ENCODE measurements around the gene TRAM2. TPM values are rescaled to one million over a fixed set of nuclear protein-coding genes. Genes with fewer than 3 reads are reported as not detected.

TRAM2 gene
- total RNA-seq, 1 donor from 2014 or later, result 10.3 TPM

DNA sequence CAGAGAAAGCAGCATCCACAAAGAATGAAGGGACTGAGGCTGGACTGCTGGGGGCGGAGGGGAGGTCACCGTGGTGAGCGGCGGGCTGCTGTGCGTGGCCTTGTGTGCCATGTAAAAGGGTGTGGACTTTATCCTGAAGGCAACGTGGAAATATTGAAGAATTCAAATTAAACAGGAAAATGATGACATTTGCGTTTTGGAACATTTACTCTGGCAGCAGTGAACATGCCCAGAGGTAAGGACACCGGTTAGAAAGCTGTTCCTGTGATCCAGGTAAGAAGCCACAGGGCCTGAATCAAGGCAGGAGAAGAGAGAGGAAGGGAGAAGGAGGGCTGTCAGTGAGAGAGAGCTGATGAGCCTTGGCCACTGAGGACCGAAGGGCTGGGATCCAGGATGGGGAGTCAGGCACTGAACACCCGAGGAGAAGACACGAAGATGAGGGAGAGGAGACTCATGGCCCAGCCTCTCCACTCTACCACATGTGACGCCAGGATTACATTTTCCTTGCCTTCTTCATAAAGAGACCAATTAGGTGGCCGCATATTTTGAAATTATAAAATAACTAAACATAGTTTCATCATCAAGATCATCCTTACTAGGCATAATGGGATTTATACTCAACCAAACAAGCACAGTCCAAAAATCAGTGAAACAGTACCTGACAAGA is 58.4 kb downstream of the TRAM2 start:
- intact Hi-C loops (cut with DNase I), result loop anchor here (2.0 to 5.0 kb wide), 2 partner anchors 14 to 34 kb away; no protein-coding TSS in a partner anchor
- DNase-seq (ENCODE audit: low spot score), result no peak

DNA sequence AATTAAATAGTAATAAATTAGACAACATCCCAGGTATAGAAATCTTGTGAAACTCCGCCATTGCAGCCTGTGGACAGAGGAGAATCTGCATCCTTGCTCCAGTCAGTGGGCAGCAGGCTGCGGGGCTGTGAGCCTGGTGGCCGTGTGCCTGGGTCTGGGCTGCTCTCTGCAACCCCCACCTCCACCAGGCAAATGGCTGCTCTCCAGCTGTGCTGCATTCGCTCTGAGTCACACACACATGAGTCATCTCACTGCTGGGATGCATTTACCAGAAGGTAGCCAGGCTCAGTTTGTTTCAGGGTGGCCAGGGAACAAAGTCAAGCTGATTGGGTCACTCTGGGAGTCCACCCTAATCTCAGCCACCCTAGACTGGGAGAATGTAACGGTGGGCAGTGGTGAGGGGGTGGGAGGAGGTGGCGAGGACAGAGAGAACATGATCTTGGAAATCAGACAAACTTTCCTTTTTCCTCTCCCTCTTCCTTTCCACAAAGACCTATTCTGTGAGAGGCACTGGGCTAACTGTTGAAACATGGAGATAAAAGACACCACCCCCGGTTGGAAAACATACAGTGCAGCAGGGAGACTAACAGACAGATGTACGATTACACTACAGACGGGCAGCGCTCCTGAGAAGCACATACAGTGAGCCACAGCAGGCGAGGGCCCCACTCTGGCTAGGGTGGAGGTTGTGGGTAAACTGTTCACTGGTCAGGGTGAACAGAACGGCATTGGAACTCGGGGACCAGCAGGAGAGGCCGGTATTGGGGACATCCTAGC is 59.2 kb downstream of the TRAM2 start:
- intact Hi-C loops (cut with DNase I), result loop anchor here (2.0 to 5.0 kb wide), 2 partner anchors 13 to 35 kb away; no protein-coding TSS in a partner anchor
- DNase-seq (ENCODE audit: low spot score), result peak; percentile 94

- intact Hi-C loops (cut with DNase I), result loop anchor here (5.0 kb wide), 1 partner anchor 35 kb away; no protein-coding TSS in a partner anchor
- DNase-seq (ENCODE audit: low spot score), result no peak
Measured at GRCh38 chr6:52516943-52517342, 59.9 kb downstream of the TRAM2 start.

DNA sequence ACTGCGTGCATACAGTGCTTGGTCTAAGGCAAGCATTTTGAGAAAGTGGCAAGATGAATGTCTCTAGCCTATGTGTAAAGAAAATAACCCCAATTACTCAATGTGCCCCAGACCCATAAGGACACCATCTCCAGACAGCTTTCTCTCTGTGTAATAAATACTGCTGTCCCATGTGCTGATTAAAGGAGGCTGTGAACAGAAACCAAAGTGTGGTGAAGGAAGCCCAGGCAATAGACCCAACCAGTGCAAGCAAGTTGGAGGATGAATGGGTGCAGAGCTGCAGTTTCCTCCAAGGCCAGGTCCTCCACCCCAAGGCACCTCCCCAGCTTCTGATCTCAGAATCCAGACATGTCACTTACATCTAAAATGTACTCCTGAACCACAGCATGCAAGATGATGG is 60.6 kb downstream of the TRAM2 start:
- intact Hi-C loops (cut with DNase I), result loop anchor here (5.0 kb wide), 1 partner anchor 36 kb away; no protein-coding TSS in a partner anchor
- no peak for DNase-seq (ENCODE audit: low spot score)

DNA sequence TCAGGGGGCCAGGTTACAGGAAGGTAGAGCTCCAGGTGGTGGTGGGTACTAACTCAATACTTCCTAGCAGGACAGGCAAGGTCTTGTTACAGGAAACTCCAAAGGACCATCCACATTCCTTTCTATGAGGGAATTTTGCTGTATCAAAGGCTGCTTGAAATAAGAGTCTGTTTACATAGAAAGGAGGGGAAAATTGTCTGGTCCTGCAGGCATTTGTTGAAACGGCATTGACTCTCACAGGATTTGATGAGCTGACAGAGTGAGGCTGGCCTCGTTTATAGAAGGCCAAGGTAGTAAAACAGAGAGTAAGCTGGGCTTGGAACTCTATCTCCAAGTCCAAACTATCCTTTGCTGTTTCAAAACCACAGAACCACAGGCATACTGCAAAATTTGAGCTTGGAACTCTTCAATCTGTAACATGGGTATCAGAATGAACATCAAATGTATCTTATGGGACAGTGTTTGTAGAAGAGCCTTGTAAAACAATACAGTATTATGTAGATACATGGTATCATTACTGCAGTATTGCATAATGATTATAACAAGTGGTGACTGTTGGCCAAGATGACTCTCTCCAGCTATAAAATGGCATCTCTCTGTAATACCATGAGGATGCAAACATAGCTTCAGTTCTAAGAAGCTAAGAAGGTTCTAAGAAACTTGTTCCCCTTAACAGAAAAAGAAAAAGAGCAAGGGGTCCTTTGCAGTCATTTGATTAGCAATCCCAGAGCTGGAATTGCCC is 61.5 kb downstream of the TRAM2 start:
- intact Hi-C loops (cut with DNase I), result loop anchor here (5.0 kb wide), 1 partner anchor 37 kb away; no protein-coding TSS in a partner anchor
- no peak for DNase-seq (ENCODE audit: low spot score)

DNA sequence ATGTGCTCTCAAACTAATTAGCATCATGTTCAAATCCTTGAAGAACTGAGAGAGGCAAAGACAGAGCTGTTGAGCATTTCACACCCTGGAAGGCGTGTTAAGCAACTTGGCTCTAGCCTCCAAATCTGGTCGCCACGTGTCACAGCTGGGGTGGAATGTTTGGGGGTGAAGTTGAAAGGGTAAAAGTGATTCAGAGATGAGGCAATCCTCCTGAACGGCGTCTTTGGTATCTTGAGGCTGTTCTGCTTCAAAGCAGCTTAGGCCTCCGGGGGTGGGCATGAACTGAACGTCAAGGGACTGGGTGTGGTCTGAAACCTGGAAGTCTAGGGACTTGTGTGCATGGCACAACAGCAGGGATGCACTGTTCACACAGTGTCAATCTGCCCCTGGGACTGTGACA is 62.3 kb downstream of the TRAM2 start:
- intact Hi-C loops (cut with DNase I), result no loop called here
- DNase-seq (ENCODE audit: low spot score), result no peak

GRCh38 chr6:52513896-52514295 is 63.0 kb downstream of the TRAM2 start:
- no peak for DNase-seq (ENCODE audit: low spot score)
- intact Hi-C loops (cut with DNase I), result loop anchor here (2.0 kb wide), 1 partner anchor 63 kb away; the partner anchor contains the start of gene TRAM2

DNA sequence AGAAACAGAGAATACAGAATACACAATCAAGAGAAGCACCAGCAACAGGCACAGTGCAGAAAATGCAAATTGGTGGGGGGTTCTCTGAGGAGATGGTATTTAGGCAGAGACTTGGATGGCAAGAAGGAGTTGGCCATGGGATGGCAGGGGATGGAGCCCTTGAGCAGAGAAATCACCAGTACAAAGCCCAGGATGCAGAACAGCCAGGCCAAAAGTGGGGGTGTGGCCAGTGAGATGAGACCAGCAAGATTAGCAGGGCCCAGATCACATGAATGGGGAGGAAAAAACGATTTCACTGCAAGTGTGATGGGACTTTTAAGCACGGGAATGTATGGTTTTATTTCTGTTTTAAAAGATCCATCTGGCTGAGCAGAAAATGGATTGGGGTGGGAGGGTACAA is 63.4 kb downstream of the TRAM2 start:
- no peak for DNase-seq (ENCODE audit: low spot score)
- intact Hi-C loops (cut with DNase I), result loop anchor here (2.0 kb wide), 1 partner anchor 63 kb away; the partner anchor contains the start of gene TRAM2

GRCh38 chr6:52512199-52512598 is 64.7 kb downstream of the TRAM2 start:
- intact Hi-C loops (cut with DNase I), result loop anchor here (2.0 kb wide), 1 partner anchor 65 kb away; the partner anchor contains the start of gene TRAM2
- no peak for DNase-seq (ENCODE audit: low spot score)

DNA sequence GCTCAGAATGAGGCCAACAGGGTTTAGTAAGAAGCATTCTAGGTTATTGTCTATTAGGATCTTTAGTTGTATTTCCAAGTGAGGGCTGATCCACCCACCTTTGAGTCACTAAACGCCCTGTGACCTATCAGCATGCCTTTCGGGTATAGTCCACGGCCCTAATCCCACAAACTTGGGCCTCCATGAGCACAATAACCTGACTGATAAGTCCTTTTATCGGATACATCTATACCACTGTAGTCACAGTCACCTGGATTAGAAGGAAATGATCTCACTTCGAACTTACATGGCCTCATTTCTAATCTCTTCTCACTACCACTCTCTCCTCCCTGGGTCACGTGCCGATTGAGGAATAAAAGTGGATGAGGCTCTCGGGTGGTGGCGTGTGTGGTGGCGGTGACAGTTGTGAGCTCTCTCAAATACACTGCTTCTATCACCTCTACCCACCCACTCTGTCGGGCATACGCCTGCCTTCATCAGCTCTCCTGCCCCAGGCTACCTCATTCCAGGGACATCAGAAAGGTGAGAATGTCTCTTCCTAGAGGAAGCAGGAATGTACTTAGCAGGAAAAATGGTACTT is 65.2 kb downstream of the TRAM2 start:
- no peak for DNase-seq (ENCODE audit: low spot score)
- intact Hi-C loops (cut with DNase I), result loop anchor here (2.0 kb wide), 1 partner anchor 65 kb away; the partner anchor contains the start of gene TRAM2

DNA sequence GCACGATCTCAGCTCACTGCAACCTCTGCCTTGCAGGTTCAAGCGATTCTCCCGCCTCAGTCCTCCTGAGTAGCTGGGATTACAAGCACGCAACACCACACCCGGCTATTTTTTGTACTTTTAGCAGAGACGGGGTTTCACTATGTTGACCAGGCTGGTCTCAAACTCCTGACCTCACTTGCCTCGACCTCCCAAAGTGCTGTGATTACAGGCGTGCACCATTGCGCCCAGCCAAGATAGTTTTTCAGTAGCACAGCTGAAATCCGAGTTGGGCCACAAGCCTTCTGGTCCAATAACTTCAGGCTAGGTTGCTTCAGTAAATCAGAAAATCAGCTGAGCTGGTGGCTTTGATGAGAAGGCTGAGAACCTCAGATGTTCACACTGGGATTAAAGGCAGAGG is 65.7 kb downstream of the TRAM2 start:
- no peak for DNase-seq (ENCODE audit: low spot score)
- intact Hi-C loops (cut with DNase I), result no loop called here

DNA sequence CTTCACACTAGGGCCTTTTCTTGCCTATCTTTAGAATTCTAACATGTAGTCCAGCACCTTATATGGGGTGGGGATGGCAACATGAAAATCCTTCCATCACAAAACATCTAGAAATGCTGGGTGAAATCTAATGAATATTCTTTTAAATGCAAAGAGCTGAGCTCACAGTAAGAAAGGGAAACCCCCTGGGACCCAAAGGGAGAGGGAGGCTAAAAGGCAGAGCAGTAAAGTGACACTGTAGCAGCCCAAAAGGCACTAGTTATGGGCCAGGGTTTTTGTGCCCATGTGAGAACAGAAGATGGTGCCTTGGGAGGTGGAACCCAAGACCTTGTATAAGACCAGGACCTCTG is 66.7 kb downstream of the TRAM2 start:
- no peak for DNase-seq (ENCODE audit: low spot score)
- intact Hi-C loops (cut with DNase I), result no loop called here

DNA sequence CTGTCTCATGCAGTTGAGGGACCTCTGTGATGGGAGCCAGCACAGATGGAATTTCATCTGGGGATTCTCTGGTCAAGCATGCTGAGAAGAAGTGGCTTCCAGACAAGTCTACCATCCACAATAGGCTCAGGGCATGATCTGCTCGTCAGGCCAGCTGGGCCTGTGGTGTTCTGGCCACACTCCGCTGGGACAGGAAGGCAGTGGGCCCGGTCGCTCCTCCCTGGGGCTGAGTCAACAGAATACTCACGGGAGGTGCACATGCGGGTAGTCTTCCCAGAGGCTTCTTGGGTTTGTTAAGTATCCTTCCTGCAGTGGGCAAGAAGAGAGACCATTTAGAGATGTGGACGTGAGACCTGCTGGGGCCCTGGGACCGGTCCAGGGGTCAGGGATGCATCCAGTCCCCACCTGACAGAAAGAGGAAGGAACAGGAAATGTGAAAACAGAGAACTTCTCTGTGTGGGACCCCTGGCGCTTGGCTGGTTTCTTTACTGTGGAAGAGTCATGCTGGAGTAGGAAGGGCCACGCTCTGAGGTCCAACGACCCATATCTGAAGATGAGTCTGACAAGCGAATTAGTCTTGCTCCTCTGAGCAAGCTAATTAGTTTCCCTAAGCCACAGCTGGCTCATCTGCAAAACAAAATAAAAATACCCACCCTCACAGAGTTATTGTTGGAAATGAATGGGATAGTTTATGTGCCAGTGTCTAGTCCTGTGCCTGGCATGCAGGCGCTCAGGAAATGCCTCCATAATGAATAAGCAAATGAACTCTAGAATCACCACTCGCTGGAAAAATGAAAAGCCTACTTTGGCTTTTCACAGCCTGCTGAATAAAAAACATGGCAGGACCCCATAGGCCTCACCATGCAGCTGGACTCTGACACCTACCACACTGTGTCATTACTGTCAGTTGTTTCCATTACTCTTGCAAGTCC is 67.3 kb downstream of the TRAM2 start:
- no peak for DNase-seq (ENCODE audit: low spot score)

DNA sequence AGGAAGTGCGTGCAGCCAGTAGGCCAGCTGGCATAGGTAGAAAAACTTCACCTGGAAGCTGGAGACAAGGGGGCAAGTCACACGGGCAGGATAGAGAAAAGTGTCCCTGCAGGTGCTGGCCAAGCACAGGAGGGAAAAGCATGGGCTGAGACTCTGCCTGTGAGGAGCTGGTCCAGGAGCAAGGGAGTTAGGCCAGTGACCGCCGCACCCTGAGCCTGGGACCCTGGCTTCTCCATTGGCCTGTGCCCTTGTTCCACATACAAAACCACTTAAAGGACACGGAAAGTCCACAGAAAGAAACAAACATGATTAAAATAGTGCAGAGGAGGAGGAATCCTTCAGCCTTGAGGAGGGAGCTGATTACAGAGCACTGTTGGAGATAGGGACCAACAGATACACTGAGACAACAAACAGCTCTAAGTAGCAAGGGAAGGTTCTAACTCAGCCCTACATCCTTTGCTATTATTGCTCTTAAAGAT is 68.6 kb downstream of the TRAM2 start:
- intact Hi-C loops (cut with DNase I), result no loop called here
- no peak for DNase-seq (ENCODE audit: low spot score)

More for the DNA sequence above, 67.3 kb downstream of the TRAM2 start:
- intact Hi-C loops (cut with DNase I), result no loop called here

DNA sequence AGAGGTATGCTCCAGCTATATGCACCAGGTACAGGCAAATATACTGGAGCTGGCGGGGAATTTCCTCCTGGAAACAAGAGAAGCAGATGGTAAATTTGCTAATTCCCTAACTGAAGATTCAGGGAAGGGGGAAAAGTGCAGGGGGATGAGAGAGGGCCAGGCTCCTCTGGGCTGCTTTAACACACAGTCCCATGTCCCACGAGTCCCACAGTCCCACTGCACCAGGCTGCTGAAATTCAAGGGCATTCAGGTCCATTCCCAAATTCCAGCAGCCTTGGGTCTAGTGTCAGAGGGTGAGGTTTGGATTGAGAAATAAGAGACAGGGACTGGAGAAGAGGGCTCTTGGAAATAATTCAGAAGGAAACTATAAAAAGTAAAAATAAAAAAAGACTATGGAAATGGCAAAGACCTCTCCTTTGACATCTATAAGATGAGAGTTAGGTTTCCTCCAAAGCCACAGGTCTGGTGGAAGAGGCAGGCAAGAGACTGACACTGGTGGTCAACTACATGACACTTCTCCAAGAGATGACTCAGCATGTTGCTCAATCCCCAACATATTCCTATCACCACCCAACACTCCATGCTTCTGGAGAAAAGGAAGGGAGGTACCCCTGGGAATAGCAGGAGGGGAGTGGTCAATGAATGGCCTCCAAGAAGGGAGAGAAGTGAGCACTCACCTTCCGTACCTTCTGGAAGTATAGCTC is 69.2 kb downstream of the TRAM2 start:
- intact Hi-C loops (cut with DNase I), result no loop called here
- DNase-seq (ENCODE audit: low spot score), result no peak

- no peak for DNase-seq (ENCODE audit: low spot score)
- intact Hi-C loops (cut with DNase I), result no loop called here
Measured at GRCh38 chr6:52506476-52506875, 70.4 kb downstream of the TRAM2 start.

DNA sequence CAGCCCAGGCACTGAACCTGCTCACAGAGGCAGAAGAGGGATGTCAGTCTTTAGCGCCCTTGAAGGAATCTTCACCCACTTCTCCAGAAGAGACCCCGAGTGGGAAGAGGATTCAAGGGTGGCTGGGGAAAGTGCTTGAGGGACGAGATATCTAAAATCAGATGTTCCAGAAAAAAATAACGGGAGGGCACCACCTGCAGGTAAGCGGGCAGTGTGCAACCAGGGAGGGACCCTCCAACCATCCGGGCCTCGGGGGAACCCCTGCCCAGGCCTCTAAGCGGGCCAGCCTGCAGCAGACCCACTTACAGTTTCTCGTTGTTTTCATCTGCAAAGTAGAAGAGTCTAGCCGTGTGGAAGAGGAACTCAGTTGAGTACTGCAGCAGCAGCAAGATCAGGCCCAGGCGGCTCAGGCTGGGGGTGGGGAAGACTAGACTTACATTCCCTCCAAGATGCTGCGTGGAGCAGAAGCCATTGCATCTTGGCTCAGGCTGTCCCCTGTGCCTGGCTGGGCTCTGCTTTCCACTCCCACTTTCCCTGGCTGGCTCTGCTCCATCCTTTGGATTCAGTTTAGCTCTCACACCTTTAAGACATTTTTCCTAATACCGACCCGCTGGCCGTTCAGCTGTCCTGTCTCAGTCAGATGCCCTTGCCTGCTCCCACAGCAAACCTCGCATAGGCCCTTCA is 71.0 kb downstream of the TRAM2 start:
- intact Hi-C loops (cut with DNase I), result loop anchor here (2.0 kb wide), 2 partner anchors 13 to 71 kb away; partner anchors contain the start of gene TRAM2
- no peak for DNase-seq (ENCODE audit: low spot score)
